ENCODE measurements around the gene GRM7. TPM values are rescaled to one million over a fixed set of nuclear protein-coding genes. Genes with fewer than 3 reads are reported as not detected.

The GRM7 gene
- total and polyA plus RNA-seq, 2 of the 4 experiments (the other 2 are of a cell fraction): not detected

- 8% methylated on average over 3 of the region's 5 CpGs; no CpG with 5 or more reads in 1 of the 2 experiments for WGBS, 2 experiments (ENCODE audit: extremely low coverage in 2 of 2, insufficient read length in 1 of 2)
- POLR2A ChIA-PET (ENCODE audit: unreplicated experiment): no interaction called here
Measured at GRCh38 chr3:7211740-7212139, 350.8 kb downstream of the GRM7 start.

More at GRCh38 chr3:7211740-7212139, 350.8 kb downstream of the GRM7 start:
- DNase-seq (no peak), ATAC-seq (ENCODE audit: low read depth) (no peak)
- H3K9me1 ChIP-seq (ENCODE audit: insufficient read depth, low read length): no peaks in the 10 kb centered on the region
- H2AK9ac ChIP-seq (replicated peaks; ENCODE audit: low read depth, low read length, poor library complexity): no peak overlapping the region
- H3K4me2 ChIP-seq (ENCODE audit: low read depth, low read length): no peak overlapping the region
- dilution Hi-C loops (cut with HindIII; ENCODE audit: low sequenced_read_pairs, unreplicated experiment) (no loop called here), intact Hi-C loops (cut with micrococcal nuclease) (no loop called here), in situ Hi-C loops (cut with MboI; ENCODE audit: low sequenced_read_pairs) (no loop called here)
- no peak overlapping the region for H3K14ac ChIP-seq (replicated peaks; ENCODE audit: low read depth, low read length)
- TF ChIP-seq BHLHE40 (IDR thresholded peaks at IDR 0.05; ENCODE audit: low read depth, low read length) (no peak), USF2 (IDR thresholded peaks at IDR 0.05; ENCODE audit: low read depth, low read length) (no peak)
- H2BK15ac ChIP-seq (ENCODE audit: low read depth, low read length): no peak overlapping the region
- no peaks in the 10 kb centered on the region for H3K36me3 ChIP-seq (ENCODE audit: control insufficient read depth, insufficient read depth, low read length)
- H3K27me3 ChIP-seq (ENCODE audit: control insufficient read depth, insufficient read depth, low read length): no peaks in the 10 kb centered on the region
- BruUV-seq (replicated peaks): no TSS peak
- no peak overlapping the region for H3K4ac ChIP-seq (ENCODE audit: low read depth, low read length)
- no peak overlapping the region for H4K8ac ChIP-seq (ENCODE audit: low read depth in 2 of 2, low read length in 2 of 2)
- H4K91ac ChIP-seq (ENCODE audit: insufficient read depth, low read depth, low read length): no peak overlapping the region
- H2BK20ac ChIP-seq (ENCODE audit: low read depth, low read length): no peak overlapping the region
- H3K4me3 ChIP-seq (ENCODE audit: insufficient read depth, low read depth, low read length): no peak overlapping the region
- no peak overlapping the region for H3K18ac ChIP-seq (ENCODE audit: low read depth, low read length)
- no peaks in the 10 kb centered on the region for H4K20me1 ChIP-seq (ENCODE audit: insufficient read depth, low read length)
- H3K4me1 ChIP-seq (ENCODE audit: control insufficient read depth, insufficient read depth, low read length): no peaks in the 10 kb centered on the region
- no peak overlapping the region for H4K5ac ChIP-seq (ENCODE audit: low read depth, low read length)
- no peak overlapping the region for H3K27ac ChIP-seq (ENCODE audit: insufficient read depth, low read length)
- H3K56ac ChIP-seq (ENCODE audit: extremely low read depth, insufficient read depth, low read length): no peak overlapping the region
- H3K79me1 ChIP-seq (ENCODE audit: low read depth in 1 of 2, low read length in 2 of 2): no peaks in the 10 kb centered on the region
- no peak overlapping the region for H2BK5ac ChIP-seq (ENCODE audit: low read depth, low read length, poor library complexity, severe bottlenecking)
- peaks cover 8% of the 10 kb centered on the region; the same call in 1 of the 2 replicates for H3K9me3 ChIP-seq (ENCODE audit: control insufficient read depth, insufficient read depth, low read length)
- no peak overlapping the region for H2AK5ac ChIP-seq (ENCODE audit: low read depth, low read length)
- no peak overlapping the region for H2AFZ ChIP-seq (replicated peaks; ENCODE audit: low read length, poor library complexity)
- no peak overlapping the region for H3K9ac ChIP-seq (ENCODE audit: low read depth, low read length)
- no peak overlapping the region for H2BK120ac ChIP-seq (ENCODE audit: low read depth, low read length)
- no peak overlapping the region for H3K23ac ChIP-seq (ENCODE audit: low read depth, low read length)
- CTCF ChIA-PET: no interaction called here

Data from IMR-90 (cell line).